Upper lobe of left lung (tissue), 6 donors: Measurements from ENCODE around the gene KLRB1. TPM values are rescaled to one million over a fixed set of nuclear protein-coding genes. Genes with fewer than 3 reads are reported as not detected.

Experiments
- ATAC-seq, 2 donors: fragments of 200-7000 bp; cut with Tn5 transposase; one replicate each; pipeline ENCODE4 v1.9.1; 2022; ENCODE audit warnings: mild to moderate bottlenecking in 2 of 2, moderate library complexity in 2 of 2; ENCODE audit not compliant: low FRiP score in 2 of 2
- DNase-seq, 2 donors: peaks; one replicate each; pipeline ENCODE4 v3.0.0-alpha.2; 2019 to 2020
- H3K27ac ChIP-seq, 4 donors: fragments of 200-600 bp; sonication (generic); one replicate each; pipeline ENCODE4 v1.5.1; 2016 to 2019
- H3K27me3 ChIP-seq, 4 donors: fragments of 200-600 bp; sonication (generic); one replicate each; pipeline ENCODE4 v1.5.1; 2017 to 2019
- H3K36me3 ChIP-seq, 4 donors: fragments of 200-600 bp; sonication (generic); one replicate each; pipeline ENCODE4 v1.5.1; 2016 to 2019
- H3K4me1 ChIP-seq, 4 donors: fragments of 200-600 bp; sonication (generic); one replicate each; pipeline ENCODE4 v1.5.1; 2018 to 2019
- H3K4me3 ChIP-seq, 4 donors: fragments of 200-600 bp; sonication (generic); one replicate each; pipeline ENCODE4 v1.5.1; 2017 to 2019; ENCODE audit warnings: mild to moderate bottlenecking in 2 of 4, moderate library complexity in 1 of 4
- H3K9me3 ChIP-seq, 4 donors: fragments of 200-600 bp; sonication (generic); one replicate each; pipeline ENCODE4 v1.5.1; 2018 to 2019
- EP300 ChIP-seq, 4 donors: sonication (generic); formaldehyde crosslinking; IDR thresholded peaks; one replicate each; pipeline ENCODE4 v1.5.1; 2017; ENCODE audit warnings: antibody characterized with exemption in 4 of 4, control low read depth in 2 of 4
- POLR2A ChIP-seq, 4 donors: fragments of 450-650 bp; IDR thresholded peaks; one replicate each; pipeline ENCODE4 v1.5.1; 2016 to 2017; ENCODE audit warnings: antibody characterized with exemption in 4 of 4, mild to moderate bottlenecking in 2 of 4
- POLR2AphosphoS5 ChIP-seq, 2 donors: sonication (generic); formaldehyde crosslinking; IDR thresholded peaks; one replicate each; pipeline ENCODE4 v1.5.1; 2017; ENCODE audit warnings: antibody characterized with exemption in 2 of 2
- WGBS, 2 donors: methylation state at CpG; one replicate each; pipeline ENCODE4 v1.1.5; 2017 to 2018; 5-methylcytosine and 5-hydroxymethylcytosine counted together
- total RNA-seq, 6 donors: library from RNA; depleted of rRNA in 4 of 6; stranded (reverse); fragments of >200 nt in 4 of 6; gene quantifications; one replicate each; pipeline versions ENCODE4 v1.1.0 to v1.2.1, GENCODE V29; 2016 to 2021
- TF ChIP-seq, protein P1 (sequence below), 6 experiments: fragments of 450-650 bp in 4 of 6; fragments of 200-600 bp in 2 of 6; sonication (generic) in 2 of 6; IDR thresholded peaks; one replicate each; pipeline ENCODE4 v1.5.1; 2016 to 2019; ENCODE audit warnings: antibody characterized with exemption in 6 of 6
- donor health status: DM: no; HTN: no; CAD: no; lungs with moderate emphysema.
- donor health status: DM: no; HTN: yes; CAD: no; lungs with severe emphysema.

The KLRB1 gene
- total RNA-seq: 1 to 10 TPM in 5 of 6 donors, not detected in 1; 1.3 to 7.6 (median 3.0) TPM

DNA sequence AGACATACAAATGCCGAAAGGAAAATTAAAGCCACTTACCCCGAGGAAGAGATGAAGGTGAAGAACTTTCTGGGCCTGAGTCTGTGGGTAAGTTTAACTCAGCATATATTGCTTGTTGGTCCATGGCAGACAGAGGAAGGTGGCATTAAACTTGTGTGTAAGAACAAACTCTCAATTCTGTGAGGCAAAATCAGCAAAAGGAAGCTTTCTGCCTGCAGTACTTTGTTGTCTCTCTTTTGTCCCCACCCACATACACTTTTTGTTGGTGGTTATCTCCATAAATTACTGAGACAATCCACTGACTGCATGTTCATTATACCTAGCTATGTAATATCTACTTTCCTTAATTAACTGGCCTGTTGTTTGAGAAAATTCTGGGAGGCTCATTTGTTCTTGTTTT is at the start of gene KLRB1:
Gene KLRB1 (minus strand): TSS at position 201 of the 400 bp plus-strand sequence. CDS start 77 bp downstream, at position 124.
- Histone ChIP-seq H3K4me3 (no peak within 1 kb of the TSS), H3K9me3 (no peaks in the 10 kb centered on the region), H3K4me1 (no peaks in the 10 kb centered on the region), H3K27ac (no peak within 1 kb of the TSS), H3K36me3 (no peaks in the 10 kb centered on the region), H3K27me3 (no peaks in the 10 kb centered on the region)
- ATAC-seq (no peak), DNase-seq (no peak)
- 80 to 90% methylated on average over 2 of the region's 2 CpGs for WGBS, 2 donors
- TF ChIP-seq POLR2A (IDR thresholded peaks at IDR 0.05) (no peak), EP300 (IDR thresholded peaks at IDR 0.05) (no peak), POLR2AphosphoS5 (IDR thresholded peaks at IDR 0.05) (no peak)
- TF ChIP-seq, protein P1, sequence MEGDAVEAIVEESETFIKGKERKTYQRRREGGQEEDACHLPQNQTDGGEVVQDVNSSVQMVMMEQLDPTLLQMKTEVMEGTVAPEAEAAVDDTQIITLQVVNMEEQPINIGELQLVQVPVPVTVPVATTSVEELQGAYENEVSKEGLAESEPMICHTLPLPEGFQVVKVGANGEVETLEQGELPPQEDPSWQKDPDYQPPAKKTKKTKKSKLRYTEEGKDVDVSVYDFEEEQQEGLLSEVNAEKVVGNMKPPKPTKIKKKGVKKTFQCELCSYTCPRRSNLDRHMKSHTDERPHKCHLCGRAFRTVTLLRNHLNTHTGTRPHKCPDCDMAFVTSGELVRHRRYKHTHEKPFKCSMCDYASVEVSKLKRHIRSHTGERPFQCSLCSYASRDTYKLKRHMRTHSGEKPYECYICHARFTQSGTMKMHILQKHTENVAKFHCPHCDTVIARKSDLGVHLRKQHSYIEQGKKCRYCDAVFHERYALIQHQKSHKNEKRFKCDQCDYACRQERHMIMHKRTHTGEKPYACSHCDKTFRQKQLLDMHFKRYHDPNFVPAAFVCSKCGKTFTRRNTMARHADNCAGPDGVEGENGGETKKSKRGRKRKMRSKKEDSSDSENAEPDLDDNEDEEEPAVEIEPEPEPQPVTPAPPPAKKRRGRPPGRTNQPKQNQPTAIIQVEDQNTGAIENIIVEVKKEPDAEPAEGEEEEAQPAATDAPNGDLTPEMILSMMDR (IDR thresholded peaks at IDR 0.05): no peak

DNA sequence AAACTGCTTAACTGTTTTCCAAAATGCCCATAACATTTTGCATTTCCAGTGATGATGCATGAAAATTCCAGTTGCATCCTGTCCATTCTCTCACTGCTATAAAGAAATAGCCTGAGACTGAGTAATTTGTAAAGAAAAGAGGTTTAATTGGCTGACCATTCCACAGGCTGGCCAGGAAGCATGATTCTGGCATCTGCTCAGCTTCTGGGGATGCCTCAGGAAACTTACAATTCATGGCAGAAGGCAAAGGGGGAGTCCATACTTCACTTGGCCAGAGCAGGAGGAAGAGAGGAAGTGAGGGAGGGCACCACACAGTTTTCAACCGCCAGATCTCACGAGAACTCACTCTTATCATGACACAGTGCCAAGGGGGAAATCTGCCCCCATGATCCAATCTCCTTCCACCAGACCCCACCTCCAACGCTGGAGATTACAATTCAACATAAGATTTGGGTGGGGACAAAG is 43.6 kb upstream of the KLRB1 start:
- Histone ChIP-seq H3K27me3 (no peaks in the 10 kb centered on the region), H3K4me3 (no peak overlapping the region), H3K9me3 (no peaks in the 10 kb centered on the region), H3K4me1 (peaks cover 10 to 44% (median 22%) of the 10 kb centered on the region in 4 donors), H3K27ac (peak overlapping the region; percentile 20 to 91 (median 76)), H3K36me3 (peaks cover 0 to 27% (median 12%) of the 10 kb centered on the region in 4 donors)
- ATAC-seq (no peak), DNase-seq (no peak)
- WGBS, 2 donors: 53 to 66% methylated on average over 3 of the region's 3 CpGs
- no peak for TF ChIP-seq POLR2A (IDR thresholded peaks at IDR 0.05)
- no peak for TF ChIP-seq POLR2AphosphoS5 (IDR thresholded peaks at IDR 0.05)
- TF ChIP-seq EP300 (IDR thresholded peaks at IDR 0.05): no peak
- TF ChIP-seq, protein P1 (IDR thresholded peaks at IDR 0.05): no peak

DNA sequence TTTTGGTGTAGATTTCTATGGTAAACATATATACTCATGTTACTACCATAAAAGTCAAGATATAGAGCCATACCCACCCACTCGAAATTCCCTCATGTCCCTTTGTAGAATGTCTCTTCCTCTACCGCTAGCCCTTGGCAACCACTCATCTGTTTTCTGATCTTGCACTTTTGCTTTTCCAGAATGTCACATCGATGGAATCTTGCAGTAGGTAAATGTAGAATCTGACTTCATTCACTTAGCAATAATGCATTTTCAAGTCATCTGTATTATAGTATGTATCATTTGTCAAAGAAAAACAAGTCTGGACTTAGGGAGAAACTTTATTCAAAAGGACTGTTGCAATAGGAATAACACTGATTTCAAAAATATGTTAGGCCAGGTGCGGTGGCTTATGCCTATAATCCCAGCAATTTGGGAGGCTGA is 42.4 kb upstream of the KLRB1 start:
- H3K27me3 ChIP-seq: no peaks in the 10 kb centered on the region
- H3K9me3 ChIP-seq: no peaks in the 10 kb centered on the region
- TF ChIP-seq, protein P1 (IDR thresholded peaks at IDR 0.05): no peak
- TF ChIP-seq POLR2A (IDR thresholded peaks at IDR 0.05): no peak
- no peak for TF ChIP-seq EP300 (IDR thresholded peaks at IDR 0.05)
- no peak for TF ChIP-seq POLR2AphosphoS5 (IDR thresholded peaks at IDR 0.05)
- peak overlapping the region in 3 of 4 donors; percentile 56 to 77 (median 60) for H3K4me3 ChIP-seq
- ATAC-seq (no peak), DNase-seq (no peak)
- WGBS, 2 donors: 32 to 45% methylated on average over 4 of the region's 4 CpGs
- H3K27ac ChIP-seq: peak overlapping the region; percentile 87 to 94 (median 90)
- peaks cover 10 to 44% (median 22%) of the 10 kb centered on the region in 4 donors for H3K4me1 ChIP-seq
- H3K36me3 ChIP-seq: peaks cover 0 to 17% (median 12%) of the 10 kb centered on the region in 4 donors

DNA sequence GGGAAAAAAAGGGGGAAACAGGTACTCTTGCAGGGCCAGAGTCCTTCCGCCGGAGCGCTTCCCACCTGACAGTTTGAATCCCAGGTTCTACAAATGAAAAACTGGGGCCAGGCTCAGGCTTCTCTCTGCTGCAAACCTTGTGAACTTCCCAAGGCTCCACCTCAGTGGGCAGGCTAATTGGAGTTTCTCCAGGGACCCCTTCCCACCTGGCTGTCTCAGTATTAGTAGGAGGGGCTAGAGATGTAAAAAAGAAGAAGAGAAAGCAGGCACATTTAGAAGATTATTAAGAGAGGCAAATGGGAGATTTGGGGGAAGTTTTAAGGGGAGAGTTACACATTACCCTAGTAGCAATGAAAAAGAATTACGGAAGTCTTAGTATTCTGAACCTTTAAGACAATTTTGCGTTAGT is 41.8 kb upstream of the KLRB1 start:
- Histone ChIP-seq H3K4me1 (peaks cover 10 to 44% (median 22%) of the 10 kb centered on the region in 4 donors), H3K27me3 (no peaks in the 10 kb centered on the region), H3K9me3 (no peaks in the 10 kb centered on the region), H3K4me3 (peak overlapping the region in 3 of 4 donors; percentile 56 to 77 (median 60)), H3K36me3 (peaks cover 0 to 11% (median 9%) of the 10 kb centered on the region in 4 donors), H3K27ac (peak overlapping the region; percentile 87 to 94 (median 90))
- WGBS, 2 donors: 24 to 31% methylated on average over 5 of the region's 5 CpGs
- TF ChIP-seq POLR2AphosphoS5 (IDR thresholded peaks at IDR 0.05): no peak
- peak in 1 of 4 donors; percentile 19 for TF ChIP-seq POLR2A (IDR thresholded peaks at IDR 0.05)
- ATAC-seq (no peak), DNase-seq (no peak)

DNA sequence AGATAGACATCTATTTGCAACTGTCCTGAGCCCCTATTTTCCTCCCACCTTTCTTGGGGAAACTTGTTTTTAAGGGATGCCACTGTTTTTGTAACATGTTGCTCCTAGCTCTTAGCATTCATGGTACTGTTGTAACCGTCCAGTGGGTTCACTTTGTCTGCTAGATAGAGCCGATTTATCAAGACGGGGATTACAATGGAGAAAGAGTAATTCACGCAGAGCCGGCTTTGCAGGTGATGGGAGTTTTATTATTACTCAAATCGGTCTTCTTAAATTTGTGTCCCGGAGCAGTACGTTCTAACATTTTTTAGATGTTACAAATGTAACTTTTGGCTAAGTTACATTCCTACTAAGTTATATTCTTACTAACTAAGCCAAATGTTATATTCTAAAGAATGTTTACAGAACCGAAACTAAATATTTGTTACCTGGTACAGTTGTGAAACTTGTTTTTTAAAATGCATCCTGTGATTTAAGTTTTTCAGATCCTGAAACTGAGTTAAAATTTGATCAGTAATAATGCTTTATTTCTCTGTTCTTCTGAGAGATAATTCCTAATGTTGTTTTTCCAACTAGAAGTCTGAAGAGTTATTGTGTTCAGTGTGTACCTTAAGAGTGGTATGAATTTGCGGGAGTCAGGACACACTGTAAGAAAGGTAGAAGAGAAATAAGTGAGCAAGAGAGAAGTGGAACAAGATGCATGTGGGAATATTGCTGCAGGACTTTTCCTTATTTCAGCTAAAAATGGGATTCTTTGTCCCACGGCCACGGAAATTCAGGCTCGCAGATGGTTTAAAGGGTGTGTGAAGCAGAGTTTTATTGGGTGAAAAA is 41.2 kb upstream of the KLRB1 start:
- Histone ChIP-seq H3K27ac (peak overlapping the region; percentile 87 to 94 (median 90)), H3K9me3 (no peaks in the 10 kb centered on the region), H3K36me3 (peaks cover 0 to 5% (median 3%) of the 10 kb centered on the region in 4 donors), H3K27me3 (no peaks in the 10 kb centered on the region), H3K4me1 (peaks cover 10 to 44% (median 22%) of the 10 kb centered on the region in 4 donors), H3K4me3 (peak overlapping the region; percentile 49 to 77 (median 58))
- DNase-seq (no peak), ATAC-seq (peak in 1 of 2 donors; percentile 6)
- TF ChIP-seq EP300 (IDR thresholded peaks at IDR 0.05) (no peak), POLR2A (IDR thresholded peaks at IDR 0.05) (no peak)
- TF ChIP-seq, protein P1 (IDR thresholded peaks at IDR 0.05): no peak
- 5 to 7% methylated on average over 13 of the region's 13 CpGs for whole genome bisulfite sequencing, 2 donors
